Left colon (tissue), 2 donors: ENCODE data around the gene NEU4. TPM values are rescaled to one million over a fixed set of nuclear protein-coding genes. Genes with fewer than 3 reads are reported as not detected.
"Not testable (repeated sequence)": the region's sequence is repeated elsewhere in the genome, so short reads cannot be mapped to it uniquely, and the experiment has no call there.

Experiments
- ATAC-seq: fragments of 200-7000 bp; cut with Tn5 transposase; one replicate; pipeline ENCODE4 v1.9.1; 2020; ENCODE audit warnings: mild to moderate bottlenecking, moderate library complexity
- DNase-seq, 2 donors: peaks; one replicate each; pipeline ENCODE4 v3.0.0-alpha.2; 2020
- intact Hi-C, 2 donors: fragments of 100-400 bp; cut with DNase I in 1 of 2; cut with micrococcal nuclease in 1 of 2; formaldehyde crosslinking; loops; one replicate each; pipeline versions ENCODE4 v1.11.2 to v1.14.0; 2022; cut with DNase I, micrococcal nuclease
- total RNA-seq, 2 donors: library from RNA; stranded (reverse); fragmentation: NEBNext Ultra II Directional; extraction: Animal tissue kit (Norgen Biotek cat#: 25700); gene quantifications; one replicate each; pipeline ENCODE4 v1.2.1, GENCODE V29; 2021
- donor health status: DM: no; HTN: no; CAD: no.
- donor health status: DM: yes; HTN: yes; CAD: no.

NEU4 gene
- total RNA-seq, 2 donors from 2014 or later: 32.3 to 124 TPM

- ATAC-seq (peak; percentile 41), DNase-seq (peak; percentile 40 to 68)
- intact Hi-C loops: no loop called here
These were observed 9.9 kb downstream of the NEU4 start for GRCh38 chr2:241818943-241819270.

GRCh38 chr2:241819947-241820624, 11.1 kb downstream of the NEU4 start:
- DNase-seq: peak; percentile 10 to 27
- intact Hi-C loops, ATAC-seq: not testable (repeated sequence)

- peak in 1 of 2 donors; percentile 17 for DNase-seq
- ATAC-seq: no peak
- intact Hi-C loops: no loop called here
These were observed 11.8 kb downstream of the NEU4 start for GRCh38 chr2:241820625-241821384.

GRCh38 chr2:241821460-241822263, 12.7 kb downstream of the NEU4 start:
- DNase-seq (peak in 1 of 2 donors; percentile 20), ATAC-seq (no peak)
- intact Hi-C loops: no loop called here

GRCh38 chr2:241822264-241822623, 13.3 kb downstream of the NEU4 start:
- no peak for ATAC-seq
- no peak for DNase-seq
- intact Hi-C loops: no loop called here

- ATAC-seq, intact Hi-C loops: not testable (repeated sequence)
- DNase-seq: peak in 1 of 2 donors; percentile 12
These were observed 14.8 kb downstream of the NEU4 start for GRCh38 chr2:241823531-241824437.

GRCh38 chr2:241827394-241827793, 18.4 kb downstream of the NEU4 start:
- no peak for DNase-seq
- no peak for ATAC-seq
- intact Hi-C loops: no loop called here

- no peak for ATAC-seq
- intact Hi-C loops: no loop called here
These were observed 24.2 kb downstream of the NEU4 start for GRCh38 chr2:241833101-241833663.

GRCh38 chr2:241833756-241834526, 24.9 kb downstream of the NEU4 start:
- intact Hi-C loops, DNase-seq, ATAC-seq: not testable (repeated sequence)

More at GRCh38 chr2:241833101-241833663, 24.2 kb downstream of the NEU4 start:
- no peak for DNase-seq

GRCh38 chr2:241834527-241835210, 25.7 kb downstream of the NEU4 start:
- DNase-seq (no peak), ATAC-seq (no peak)
- intact Hi-C loops: no loop called here

- ATAC-seq (no peak), DNase-seq (no peak)
- intact Hi-C loops: no loop called here
These were observed 26.6 kb downstream of the NEU4 start for GRCh38 chr2:241835611-241836010.

- intact Hi-C loops: no loop called here
- no peak for DNase-seq
- ATAC-seq: no peak
These were observed 27.3 kb downstream of the NEU4 start for GRCh38 chr2:241836292-241836691.

- no peak for DNase-seq
- ATAC-seq: no peak
- intact Hi-C loops: no loop called here
These were observed 28.4 kb downstream of the NEU4 start for GRCh38 chr2:241837197-241837965.

- intact Hi-C loops: no loop called here
- DNase-seq (peak in 1 of 2 donors; percentile 19), ATAC-seq (no peak)
These were observed 32.4 kb downstream of the NEU4 start for GRCh38 chr2:241841181-241842066.

- ATAC-seq (no peak), DNase-seq (peak in 1 of 2 donors; percentile 13)
- intact Hi-C loops: no loop called here
These were observed 33.0 kb downstream of the NEU4 start for GRCh38 chr2:241842067-241842415.
